K562 (cell line): ENCODE results near the gene LIFR.

ENCODE experiments used
- ARID4B ChIP-seq: sonication (generic); formaldehyde crosslinking; IDR thresholded peaks from 2 replicates; pipeline ENCODE4 v1.8.0; 2022; ENCODE audit warnings: mild to moderate bottlenecking, missing genetic modification reagents
- ATF3 ChIP-seq, 2 experiments: fragments of 450-650 bp in 1 of 2; sonication (generic) in 1 of 2; formaldehyde crosslinking in 1 of 2; IDR thresholded peaks in 1 of 2; conservative IDR thresholded peaks in 1 of 2; 2 replicates each; pipeline versions ENCODE4 v1.6.1 to v1.8.1; 2016 to 2023; ENCODE audit warnings: mild to moderate bottlenecking in 2 of 2, moderate library complexity in 2 of 2, inconsistent platforms in 1 of 2, missing genetic modification reagents in 1 of 2
- CHCHD3 ChIP-seq: fragments of 250-450 bp; sonication (Bioruptor Pico); IDR thresholded peaks from 2 replicates; pipeline ENCODE4 v2.1.2; 2022; ENCODE audit warnings: mild to moderate bottlenecking
- CTCF ChIP-seq, 3 experiments: IDR thresholded peaks in 2 of 3; conservative IDR thresholded peaks in 1 of 3; 2 replicates each; pipeline ENCODE4 v1.5.1; 2011 to 2012; ENCODE audit warnings: low read length in 3 of 3, mild to moderate bottlenecking in 3 of 3, control low read depth in 2 of 3, improper control_type of control experiment in 1 of 3, inconsistent platforms in 1 of 3, low read depth in 1 of 3, mixed read lengths in 1 of 3, moderate library complexity in 1 of 3; ENCODE audit not compliant: insufficient read depth in 2 of 3
- ETS2 ChIP-seq: IDR thresholded peaks from 2 replicates; pipeline ENCODE4 v1.6.1; 2016; ENCODE audit warnings: borderline replicate concordance, missing genetic modification characterization, mild to moderate bottlenecking, moderate library complexity, missing compliant biosample characterization; ENCODE audit not compliant: poor library complexity, severe bottlenecking
- MAFK ChIP-seq: IDR thresholded peaks from 2 replicates; pipeline ENCODE4 v1.6.1; 2011; ENCODE audit warnings: low read length, improper control_type of control experiment
- POLR3G ChIP-seq: IDR thresholded peaks from 2 replicates; pipeline ENCODE4 v1.6.1; 2011; ENCODE audit not compliant: insufficient read length, insufficient replicate concordance; ENCODE audit errors: extremely low read depth
- ZNF740 ChIP-seq, 3 experiments: fragments of 200-800 bp in 1 of 3; sonication (Bioruptor generic) in 1 of 3; sonication (generic) in 1 of 3; formaldehyde crosslinking in 1 of 3; IDR thresholded peaks; 2 replicates each; pipeline versions ENCODE4 v1.6.1 to v1.8.0; 2016 to 2022; ENCODE audit warnings: mild to moderate bottlenecking in 2 of 3, missing compliant biosample characterization in 2 of 3, missing genetic modification characterization in 2 of 3, missing genetic modification reagents in 1 of 3
- ZZZ3 ChIP-seq: fragments of 450-650 bp; IDR thresholded peaks from 2 replicates; pipeline ENCODE4 v1.6.1; 2016; ENCODE audit warnings: antibody characterized with exemption, mild to moderate bottlenecking, moderate library complexity

GRCh38 chr5:38533286-38534155 lies 22.9 kb downstream of the LIFR start:
- TF ChIP-seq CTCF (IDR thresholded peaks at IDR 0.05 in 2 of 3, conservative IDR thresholded peaks at IDR 0.05 in 1 of 3; ENCODE audit: insufficient read depth in 2 of 3, low read depth in 1 of 3, low read length in 3 of 3) (no peak), ATF3 (IDR thresholded peaks at IDR 0.05) (no peak), ATF3 (CRISPR knock-in tag; conservative IDR thresholded peaks at IDR 0.05) (no peak), ZZZ3 (no peak), ZNF740 (CRISPR knock-in tag; IDR thresholded peaks at IDR 0.05) (no peak), ZNF740 (tag; IDR thresholded peaks at IDR 0.05) (no peak), CHCHD3 (CRISPR knock-in tag) (no peak), POLR3G (no peak), ARID4B (CRISPR knock-in tag) (no peak), MAFK (no peak), ETS2 (tag) (no peak)
